Endothelial cell of umbilical vein (primary cell): ENCODE data around the gene CFAP100. TPM values are rescaled to one million over a fixed set of nuclear protein-coding genes. Genes with fewer than 3 reads are reported as not detected.

Experiments
- BruUV-seq: library from RNA; stranded (reverse); fragments of 400-500 nt; replicated peaks from 2 replicates; lab custom pipeline; 2021; lab: Mats Ljungman, UMichigan
- CTCF ChIA-PET: fragments of 300-600, 350-600 bp; sonication (Branson Sonifier 250); formaldehyde crosslinking; loops from one replicate; lab custom pipeline; 2021; ENCODE audit warnings: antibody characterized with exemption, inconsistent platforms; lab: Charles Lee
- POLR2A ChIA-PET: fragments of 300-600, 350-600 bp; sonication (Branson Sonifier 250); formaldehyde crosslinking; loops from one replicate; lab custom pipeline; 2021; ENCODE audit warnings: antibody characterized with exemption, inconsistent platforms; lab: Charles Lee
- DNase-seq: peaks from one replicate; pipeline ENCODE4 v3.0.0-alpha.2; 2011; ENCODE audit warnings: low read depth, low spot score
- FAIRE-seq: peaks from 2 replicates; lab custom pipeline; 2011; peaks lifted over from hg19 to GRCh38; lab: Jason Lieb, UNC
- H2AFZ ChIP-seq: 2 replicates; pipeline ENCODE4 v1.6.0; 2012; ENCODE audit warnings: low read depth, low read length, control low read depth, inconsistent platforms
- H3K27ac ChIP-seq: 2 replicates; pipeline ENCODE4 v1.5.1; 2011; ENCODE audit warnings: low read depth, mild to moderate bottlenecking, control low read depth, low read length, moderate library complexity; ENCODE audit not compliant: insufficient read depth
- H3K27me3 ChIP-seq, 2 experiments: 2 replicates each; pipeline versions ENCODE4 v1.6.0 to v1.6.1; 2011; ENCODE audit warnings: low read length in 2 of 2, mixed read lengths in 1 of 2; ENCODE audit not compliant: control insufficient read depth in 2 of 2, insufficient read depth in 2 of 2
- H3K36me3 ChIP-seq, 2 experiments: 2 replicates in 1 of 2; 3 replicates in 1 of 2; pipeline ENCODE4 v1.5.1; 2011; ENCODE audit warnings: low read length in 2 of 2, mild to moderate bottlenecking in 1 of 2, moderate library complexity in 1 of 2; ENCODE audit not compliant: control insufficient read depth in 2 of 2, insufficient read depth in 2 of 2; ENCODE audit errors: extremely low read depth in 1 of 2
- H3K4me1 ChIP-seq: 3 replicates; pipeline ENCODE4 v1.5.1; 2011; ENCODE audit warnings: mild to moderate bottlenecking, low read length; ENCODE audit not compliant: control insufficient read depth, insufficient read depth; ENCODE audit errors: extremely low read depth
- H3K4me2 ChIP-seq: 2 replicates; pipeline ENCODE4 v1.6.1; 2011; ENCODE audit warnings: low read length, control low read depth, mixed read lengths; ENCODE audit not compliant: insufficient read depth
- H3K4me3 ChIP-seq, 3 experiments: fragments of 200-600 bp in 1 of 3; sonication (generic), shearing (Covaris generic) in 1 of 3; replicated peaks in 1 of 3; 2 replicates each; pipeline ENCODE4 v1.5.1; 2011 to 2016; ENCODE audit warnings: control low read depth in 3 of 3, low read length in 3 of 3, mild to moderate bottlenecking in 2 of 3, inconsistent platforms in 1 of 3, low read depth in 1 of 3, moderate library complexity in 1 of 3; ENCODE audit not compliant: insufficient read depth in 1 of 3
- H3K79me2 ChIP-seq: 2 replicates; pipeline ENCODE4 v1.6.0; 2012; ENCODE audit warnings: low read length, inconsistent platforms; ENCODE audit not compliant: control insufficient read depth, insufficient read depth
- H3K9ac ChIP-seq: replicated peaks from 2 replicates; pipeline ENCODE3; 2011; ENCODE audit warnings: low read length, control low read depth; ENCODE audit not compliant: insufficient read depth; ENCODE audit errors: extremely low read depth
- H3K9me1 ChIP-seq: replicated peaks from 3 replicates; pipeline ENCODE4 v1.6.0; 2011; ENCODE audit warnings: mild to moderate bottlenecking, low read length; ENCODE audit not compliant: control insufficient read depth, insufficient read depth; ENCODE audit errors: extremely low read depth
- H3K9me3 ChIP-seq: replicated peaks from 2 replicates; pipeline ENCODE4 v1.5.1; 2012; ENCODE audit warnings: low read length, inconsistent platforms; ENCODE audit not compliant: control insufficient read depth, insufficient read depth
- H4K20me1 ChIP-seq: replicated peaks from 2 replicates; pipeline ENCODE3; 2011; ENCODE audit warnings: mild to moderate bottlenecking, low read length; ENCODE audit not compliant: control insufficient read depth, insufficient read depth; ENCODE audit errors: extremely low read depth
- EZH2 ChIP-seq: IDR thresholded peaks from 2 replicates; pipeline ENCODE4 v1.6.1; 2012; ENCODE audit warnings: borderline replicate concordance, low read depth, mild to moderate bottlenecking, moderate library complexity, low read length, inconsistent platforms; ENCODE audit not compliant: severe bottlenecking
- GATA2 ChIP-seq: IDR thresholded peaks from 2 replicates; pipeline ENCODE4 v1.7.0; 2011; ENCODE audit warnings: low read depth, mild to moderate bottlenecking, moderate library complexity, mixed read lengths, low read length; ENCODE audit not compliant: insufficient read length, insufficient read depth
- JUN ChIP-seq: IDR thresholded peaks from 2 replicates; pipeline ENCODE4 v1.6.1; 2011; ENCODE audit warnings: borderline replicate concordance, low read depth; ENCODE audit not compliant: insufficient read length, insufficient read depth
- POLR2A ChIP-seq: IDR thresholded peaks from 2 replicates; pipeline ENCODE4 v1.6.1; 2012; ENCODE audit warnings: low read depth, mild to moderate bottlenecking, control low read depth, low read length
- POLR2AphosphoS5 ChIP-seq: IDR thresholded peaks from 2 replicates; pipeline ENCODE4 v1.6.1; 2012; ENCODE audit warnings: low read depth, mild to moderate bottlenecking, control low read depth, low read length, moderate library complexity; ENCODE audit not compliant: insufficient read depth
- dilution Hi-C: fragments of 300-500 bp; cut with MboI; formaldehyde crosslinking; loops from one replicate; pipeline ENCODE4 v1.15.0; 2019; ENCODE audit warnings: low sequenced_read_pairs; ENCODE audit not compliant: extremely low pct_ligation_motif_present
- intact Hi-C: fragments of 100-400 bp; cut with micrococcal nuclease; formaldehyde crosslinking; loops from one replicate; pipeline ENCODE4 v1.10.0; 2022
- polyA plus RNA-seq, 4 experiments: library from polyadenylated mRNA; depleted of rRNA in 3 of 4; stranded (reverse) in 3 of 4; unstranded in 1 of 4; fragments of >200 nt; gene quantifications; 2 replicates each; pipeline versions ENCODE4 v1.2.1 to v1.2.3, GENCODE V29; 2011 to 2012; ENCODE audit warnings: missing spikeins in 1 of 4
- total RNA-seq: library from RNA; stranded (reverse); gene quantifications from 2 replicates; pipeline ENCODE4 v1.2.3, GENCODE V29; 2021
- TF ChIP-seq, protein P1 (sequence below): IDR thresholded peaks from 2 replicates; pipeline ENCODE4 v1.6.1; 2011; ENCODE audit not compliant: insufficient read depth, insufficient read length

The CFAP100 gene
- total and polyA plus RNA-seq, 2 donors (not counting 3 experiments of a cell fraction or from before 2014, with no cell fraction given) = not detected

DNA sequence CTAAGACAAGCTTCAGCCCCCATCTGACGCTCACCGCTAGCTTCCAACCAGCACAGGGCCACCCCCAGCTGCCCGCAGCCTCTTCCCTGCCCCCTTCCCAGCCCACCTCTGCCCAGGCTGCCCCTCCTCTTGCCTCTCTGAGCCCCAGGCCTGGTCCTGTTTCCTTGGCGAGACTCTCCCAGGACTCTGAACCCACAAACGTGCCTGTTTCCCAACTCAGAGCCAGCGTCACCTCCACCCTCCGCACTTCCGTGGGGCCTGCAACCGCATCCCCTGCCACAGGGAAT, 45.9 kb downstream of the CFAP100 start:
- TF ChIP-seq EZH2 = no peak
- no peak for TF ChIP-seq GATA2
- no peaks in the 10 kb centered on the region for H3K9me3 ChIP-seq
- H3K27ac ChIP-seq = no peak overlapping the region
- peaks cover 0 to 5% of the 10 kb centered on the region in 2 experiments for H3K36me3 ChIP-seq
- BruUV-seq = no TSS peak
- H3K9me1 ChIP-seq = no peaks in the 10 kb centered on the region
- no peaks in the 10 kb centered on the region for H4K20me1 ChIP-seq
- no peak for FAIRE-seq
- H3K4me1 ChIP-seq = no peaks in the 10 kb centered on the region
- no peak overlapping the region for H3K9ac ChIP-seq
- DNase-seq = no peak
- H3K27me3 ChIP-seq = no peaks in the 10 kb centered on the region
- ChIA-PET POLR2A (no interaction called here), CTCF (no interaction called here)
- no peak overlapping the region for H3K4me2 ChIP-seq
- H3K79me2 ChIP-seq = no peaks in the 10 kb centered on the region
- no peak overlapping the region for H3K4me3 ChIP-seq
- H2AFZ ChIP-seq = no peak overlapping the region
- intact Hi-C loops (no loop called here), dilution Hi-C loops (no loop called here)

DNA sequence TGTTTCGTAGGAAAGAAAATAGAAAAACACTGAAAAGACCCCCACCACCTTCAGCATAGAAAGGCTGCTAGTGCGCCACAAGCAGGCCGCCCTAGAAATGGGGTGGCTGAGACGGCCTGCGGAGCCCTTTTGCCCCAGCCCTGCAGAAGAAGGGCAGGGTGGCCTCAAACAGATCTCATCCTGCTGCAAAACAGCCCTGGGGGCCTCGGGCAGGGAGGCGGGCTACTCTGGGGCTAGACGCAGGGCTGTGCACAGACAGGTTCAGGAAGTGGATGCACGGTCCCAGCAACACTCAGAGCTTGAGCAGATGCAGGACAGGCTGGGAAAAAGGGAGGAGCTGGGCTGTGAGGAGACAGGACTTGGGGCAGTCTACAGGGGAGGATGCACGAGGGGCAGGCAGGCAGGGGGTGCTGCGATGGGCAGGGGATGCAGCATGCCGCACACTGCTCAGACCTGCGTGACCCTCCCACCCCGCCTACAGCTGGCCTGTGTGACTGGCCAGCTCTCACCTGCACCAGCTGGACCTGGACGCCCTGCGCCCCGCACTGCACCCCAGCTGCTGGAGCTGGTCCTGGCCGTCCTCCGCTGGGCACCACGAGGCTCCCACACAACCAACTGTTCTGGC, 46.7 kb downstream of the CFAP100 start:
- FAIRE-seq (no peak), DNase-seq (no peak)
- no peak overlapping the region for H3K27ac ChIP-seq
- ChIA-PET CTCF (interaction anchor here (1.4 kb wide), 1 partner anchor 13 kb away, joined by 3 read pairs; no protein-coding TSS in a partner anchor), POLR2A (no interaction called here)
- dilution Hi-C loops (no loop called here), intact Hi-C loops (no loop called here)
- H2AFZ ChIP-seq = no peak overlapping the region
- H3K4me1 ChIP-seq = no peaks in the 10 kb centered on the region
- no peaks in the 10 kb centered on the region for H3K27me3 ChIP-seq
- no peaks in the 10 kb centered on the region for H3K9me3 ChIP-seq
- no peak overlapping the region for H3K4me3 ChIP-seq
- no peaks in the 10 kb centered on the region for H3K79me2 ChIP-seq
- TF ChIP-seq JUN = no peak
- TF ChIP-seq, protein P1, sequence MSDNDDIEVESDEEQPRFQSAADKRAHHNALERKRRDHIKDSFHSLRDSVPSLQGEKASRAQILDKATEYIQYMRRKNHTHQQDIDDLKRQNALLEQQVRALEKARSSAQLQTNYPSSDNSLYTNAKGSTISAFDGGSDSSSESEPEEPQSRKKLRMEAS = no peak
- no peak for TF ChIP-seq POLR2AphosphoS5
- no peak for TF ChIP-seq POLR2A
- TF ChIP-seq GATA2 = no peak
- no peaks in the 10 kb centered on the region for H3K9me1 ChIP-seq
- peaks cover 0 to 5% of the 10 kb centered on the region in 2 experiments for H3K36me3 ChIP-seq
- no peak overlapping the region for H3K4me2 ChIP-seq
- BruUV-seq = no TSS peak
- H3K9ac ChIP-seq = no peak overlapping the region
- no peaks in the 10 kb centered on the region for H4K20me1 ChIP-seq
